ENCODE results near the gene C4orf50.

DNA sequence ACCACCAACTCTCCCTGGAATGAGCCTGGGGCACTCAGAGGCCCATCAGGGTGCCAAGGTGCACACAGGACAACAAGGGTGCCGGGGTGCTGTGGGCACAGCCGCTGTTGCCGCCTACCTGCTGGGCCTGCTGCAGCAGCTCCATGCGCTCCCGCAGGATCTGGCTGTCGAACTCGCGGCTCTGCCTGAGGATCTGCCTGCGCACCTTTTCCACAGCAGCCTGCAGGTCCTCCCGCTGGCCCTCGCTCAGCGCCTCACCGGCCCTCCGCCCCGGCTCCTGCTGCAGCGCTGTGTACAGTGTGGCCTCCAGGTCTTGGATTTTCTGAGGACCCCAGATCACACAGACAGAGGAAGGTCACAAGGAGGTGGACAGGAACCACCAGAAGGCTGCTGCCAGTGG is 17.6 kb upstream of the C4orf50 start:
- no peak for TF ChIP-seq CTCF (IDR thresholded peaks at IDR 0.05; ENCODE audit: low read depth, low read length)
- TF ChIP-seq EZH2phosphoT487 (IDR thresholded peaks at IDR 0.05; ENCODE audit: low read depth): no peak
